ENCODE results near the gene UBL5. TPM values are rescaled to one million over a fixed set of nuclear protein-coding genes. Genes with fewer than 3 reads are reported as not detected.

Gene UBL5
- total RNA-seq, 1 donor from 2014 or later, result 169 TPM

GRCh38 chr19:9865732-9866501 lies 38.2 kb downstream of the UBL5 start:
- H3K27me3 ChIP-seq, result no peaks in the 10 kb centered on the region
- intact Hi-C loops (cut with DNase I), result no loop called here
- H3K9me3 ChIP-seq, result no peaks in the 10 kb centered on the region
- H3K27ac ChIP-seq, result no peak overlapping the region
- H3K4me1 ChIP-seq, result no peaks in the 10 kb centered on the region
- H3K4me3 ChIP-seq, result no peak overlapping the region
- TF ChIP-seq CTCF (IDR thresholded peaks at IDR 0.05), result no peak
- H3K36me3 ChIP-seq, result no peaks in the 10 kb centered on the region
- DNase-seq (ENCODE audit: low spot score in 2 of 2), result no peak

GRCh38 chr19:9868983-9869617 lies 41.4 kb downstream of the UBL5 start:
- H3K9me3 ChIP-seq, result no peaks in the 10 kb centered on the region
- intact Hi-C loops (cut with DNase I), result no loop called here
- DNase-seq (ENCODE audit: low spot score in 2 of 2), result no peak
- no peak overlapping the region for H3K4me3 ChIP-seq
- no peaks in the 10 kb centered on the region for H3K27me3 ChIP-seq
- H3K27ac ChIP-seq, result no peak overlapping the region
- no peak for TF ChIP-seq CTCF (IDR thresholded peaks at IDR 0.05)
- H3K4me1 ChIP-seq, result no peaks in the 10 kb centered on the region
- no peaks in the 10 kb centered on the region for H3K36me3 ChIP-seq

GRCh38 chr19:9871626-9872338 lies 44.1 kb downstream of the UBL5 start:
- no peak overlapping the region for H3K27ac ChIP-seq
- H3K36me3 ChIP-seq, result no peaks in the 10 kb centered on the region
- no peaks in the 10 kb centered on the region for H3K4me1 ChIP-seq
- no peak for DNase-seq (ENCODE audit: low spot score in 2 of 2)
- no peak overlapping the region for H3K4me3 ChIP-seq
- intact Hi-C loops (cut with DNase I), result no loop called here
- no peaks in the 10 kb centered on the region for H3K27me3 ChIP-seq
- no peaks in the 10 kb centered on the region for H3K9me3 ChIP-seq
- TF ChIP-seq CTCF (IDR thresholded peaks at IDR 0.05), result no peak

GRCh38 chr19:9872618-9873242 lies 45.0 kb downstream of the UBL5 start:
- H3K27ac ChIP-seq, result no peak overlapping the region
- H3K27me3 ChIP-seq, result no peaks in the 10 kb centered on the region
- intact Hi-C loops (cut with DNase I), result no loop called here

More at GRCh38 chr19:9872618-9873242, 45.0 kb downstream of the UBL5 start:
- no peaks in the 10 kb centered on the region for H3K9me3 ChIP-seq
- no peak overlapping the region for H3K4me3 ChIP-seq
- no peaks in the 10 kb centered on the region for H3K36me3 ChIP-seq
- no peak for DNase-seq (ENCODE audit: low spot score in 2 of 2)
- no peaks in the 10 kb centered on the region for H3K4me1 ChIP-seq
- TF ChIP-seq CTCF (IDR thresholded peaks at IDR 0.05), result no peak

Data from ascending aorta (tissue), 2 donors.